Measurements from ENCODE around the gene THSD7B.

Gene THSD7B

GRCh38 chr2:137654046-137654445, 888.7 kb downstream of the THSD7B start:
- H3K4me3 ChIP-seq (ENCODE audit: low read depth, low read length): no peak overlapping the region
- TF ChIP-seq CTCF (IDR thresholded peaks at IDR 0.05; ENCODE audit: borderline replicate concordance, insufficient read depth, low read depth, low read length): no peak

GRCh38 chr2:137655814-137656213, 890.5 kb downstream of the THSD7B start:
- no peak overlapping the region for H3K4me3 ChIP-seq (ENCODE audit: low read depth, low read length)
- no peak for TF ChIP-seq CTCF (IDR thresholded peaks at IDR 0.05; ENCODE audit: borderline replicate concordance, insufficient read depth, low read depth, low read length)

GRCh38 chr2:137658433-137658832, 893.1 kb downstream of the THSD7B start:
- no peak for TF ChIP-seq CTCF (IDR thresholded peaks at IDR 0.05; ENCODE audit: borderline replicate concordance, insufficient read depth, low read depth, low read length)
- H3K4me3 ChIP-seq (ENCODE audit: low read depth, low read length): no peak overlapping the region

GRCh38 chr2:137659616-137660015, 894.3 kb downstream of the THSD7B start:
- H3K4me3 ChIP-seq (ENCODE audit: low read depth, low read length): no peak overlapping the region
- TF ChIP-seq CTCF (IDR thresholded peaks at IDR 0.05; ENCODE audit: borderline replicate concordance, insufficient read depth, low read depth, low read length): no peak

GRCh38 chr2:137670111-137670510, 904.8 kb downstream of the THSD7B start:
- TF ChIP-seq CTCF (IDR thresholded peaks at IDR 0.05; ENCODE audit: borderline replicate concordance, insufficient read depth, low read depth, low read length): no peak
- H3K4me3 ChIP-seq (ENCODE audit: low read depth, low read length): no peak overlapping the region

GRCh38 chr2:137672989-137673552, 907.7 kb downstream of the THSD7B start:
- TF ChIP-seq CTCF (IDR thresholded peaks at IDR 0.05; ENCODE audit: borderline replicate concordance, insufficient read depth, low read depth, low read length): no peak
- no peak overlapping the region for H3K4me3 ChIP-seq (ENCODE audit: low read depth, low read length)

GRCh38 chr2:137674991-137675390, 909.6 kb downstream of the THSD7B start:
- H3K4me3 ChIP-seq (ENCODE audit: low read depth, low read length): no peak overlapping the region
- TF ChIP-seq CTCF (IDR thresholded peaks at IDR 0.05; ENCODE audit: borderline replicate concordance, insufficient read depth, low read depth, low read length): no peak
